RPMI7951 (cell line): Measurements from ENCODE around the gene LIPA. TPM values are rescaled to one million over a fixed set of nuclear protein-coding genes. Genes with fewer than 3 reads are reported as not detected.

Experiments used
- DNase-seq: peaks from one replicate; pipeline ENCODE4 v3.0.0-alpha.2; 2012; ENCODE audit warnings: low read depth
- total RNA-seq: library from RNA; depleted of rRNA; stranded (reverse); fragments of >200 nt; shearing (Covaris generic); gene quantifications from 2 replicates; pipeline ENCODE4 v1.2.3, GENCODE V29; 2014

The LIPA gene
- total RNA-seq, 1 experiment from 2014 or later, result 74.7 TPM

GRCh38 chr10:89240519-89240918, 11.1 kb downstream of the LIPA start:
- no peak for DNase-seq

DNA sequence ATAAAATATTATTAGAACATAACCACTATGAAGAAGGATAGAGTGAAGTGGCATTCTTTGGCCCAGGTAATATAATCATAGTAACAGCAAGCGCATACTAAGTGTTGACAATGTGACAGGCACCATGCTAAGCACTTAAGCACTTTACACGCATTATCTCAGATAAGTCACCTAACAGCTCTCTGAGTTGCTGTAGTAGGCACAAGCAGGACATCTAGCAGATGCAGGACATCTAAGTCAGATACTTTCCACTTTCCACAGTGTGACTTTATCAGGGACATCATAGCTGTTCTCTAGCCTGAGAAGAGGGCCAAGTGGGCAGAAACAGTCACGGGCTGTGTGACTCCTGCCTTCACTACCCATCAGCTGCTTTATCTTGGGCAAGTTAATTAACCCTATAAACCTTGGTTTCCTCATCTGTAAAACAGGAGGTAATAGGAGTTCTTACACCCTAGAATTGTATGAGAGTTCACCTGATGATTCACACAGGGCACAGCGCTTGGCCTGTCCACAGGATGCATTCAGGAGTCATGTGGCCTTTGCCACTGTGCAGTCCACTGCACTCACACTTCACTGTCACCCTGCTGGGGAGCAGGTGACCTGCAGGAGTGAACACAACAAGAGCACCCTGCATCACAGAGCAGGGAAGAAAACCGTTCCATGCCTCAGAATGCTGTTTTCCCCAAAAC, 12.5 kb downstream of the LIPA start:
- DNase-seq, result no peak

- no peak for DNase-seq
Observed at GRCh38 chr10:89237849-89238248, 13.7 kb downstream of the LIPA start.

DNA sequence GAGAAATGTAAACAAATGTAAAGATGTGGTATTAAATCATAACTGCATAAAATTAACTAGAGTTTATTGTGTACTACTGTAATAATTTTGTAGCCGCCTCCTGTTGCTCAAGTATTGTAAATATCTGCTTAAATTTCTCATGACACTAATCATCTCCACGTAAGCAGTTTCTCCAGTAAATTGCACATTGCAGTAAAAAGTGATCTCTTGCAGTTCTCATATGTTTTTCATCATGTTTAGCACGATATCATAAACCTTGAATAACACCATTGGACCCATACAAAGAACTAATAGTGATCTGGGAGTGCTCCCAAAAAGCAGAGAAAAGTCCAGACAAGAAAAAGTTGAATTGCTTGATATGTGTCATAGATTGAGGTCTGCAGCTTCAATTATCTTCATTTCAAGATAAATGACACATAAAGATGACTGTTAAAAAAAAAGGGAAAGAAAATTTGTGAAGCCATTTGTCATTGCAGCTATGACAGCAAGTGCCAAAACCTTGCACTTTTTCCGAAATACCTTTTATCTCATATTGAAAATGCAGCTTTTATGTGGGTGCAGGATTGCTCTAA, 15.3 kb downstream of the LIPA start:
- DNase-seq, result no peak

GRCh38 chr10:89235073-89235798, 16.3 kb downstream of the LIPA start:
- DNase-seq, result no peak

DNA sequence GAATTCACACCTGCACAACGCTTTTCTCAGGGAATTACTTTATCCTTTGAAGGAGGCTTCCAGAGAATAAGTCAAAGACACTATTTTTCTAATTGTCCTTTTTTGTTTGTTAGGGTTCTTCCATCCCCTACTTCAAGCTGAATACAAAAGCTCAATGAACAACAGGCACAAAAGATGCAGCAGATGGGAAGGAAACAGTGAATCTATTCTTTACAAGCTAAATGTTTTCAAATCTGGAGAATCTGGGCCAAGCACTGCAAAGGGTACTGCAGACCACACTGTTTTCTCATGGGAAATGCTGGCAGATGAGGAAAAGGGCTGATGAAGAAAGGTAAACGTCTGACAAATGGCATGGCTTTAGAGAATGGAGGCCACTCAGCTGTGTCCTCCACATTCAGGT, 18.5 kb downstream of the LIPA start:
- no peak for DNase-seq

DNA sequence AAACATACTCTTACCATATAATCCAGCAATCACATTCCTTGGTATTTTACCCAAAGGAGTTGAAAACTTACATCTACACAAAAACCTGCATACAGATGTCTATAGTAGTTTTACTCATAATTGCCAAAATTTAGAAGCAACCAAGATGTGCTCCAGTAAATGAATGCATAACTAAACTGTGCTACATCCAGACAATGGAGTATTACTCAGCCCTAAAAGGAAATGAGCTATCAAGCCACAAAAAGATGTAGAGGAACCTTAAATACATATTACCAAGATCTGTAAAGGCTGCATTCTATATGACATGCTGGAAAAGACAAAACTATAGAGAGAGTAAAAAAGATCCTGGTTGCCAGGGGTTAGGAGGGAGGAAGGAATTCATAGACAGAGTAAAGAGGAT, 22.6 kb downstream of the LIPA start:
- no peak for DNase-seq

DNA sequence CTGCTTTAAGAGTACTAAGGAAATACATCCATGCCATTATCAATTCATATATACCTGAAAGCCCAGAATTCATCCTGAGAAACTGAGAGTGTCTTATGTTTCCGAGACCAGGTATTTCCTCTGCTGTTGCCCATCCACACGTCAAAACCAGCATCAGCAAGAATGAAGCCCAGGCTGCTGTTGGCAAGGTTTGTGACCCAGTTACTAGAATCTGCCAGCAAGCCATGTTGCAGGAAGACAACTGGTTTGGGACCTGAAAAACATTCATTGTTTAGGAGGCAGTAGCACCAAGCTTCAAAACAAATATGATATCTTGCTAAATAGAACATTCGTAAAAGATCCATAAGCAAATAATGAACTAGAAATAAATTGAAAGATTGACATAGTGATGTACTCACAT, 23.4 kb downstream of the LIPA start:
- DNase-seq, result no peak

- DNase-seq, result no peak
Observed at GRCh38 chr10:89226891-89227290, 24.7 kb downstream of the LIPA start.

DNA sequence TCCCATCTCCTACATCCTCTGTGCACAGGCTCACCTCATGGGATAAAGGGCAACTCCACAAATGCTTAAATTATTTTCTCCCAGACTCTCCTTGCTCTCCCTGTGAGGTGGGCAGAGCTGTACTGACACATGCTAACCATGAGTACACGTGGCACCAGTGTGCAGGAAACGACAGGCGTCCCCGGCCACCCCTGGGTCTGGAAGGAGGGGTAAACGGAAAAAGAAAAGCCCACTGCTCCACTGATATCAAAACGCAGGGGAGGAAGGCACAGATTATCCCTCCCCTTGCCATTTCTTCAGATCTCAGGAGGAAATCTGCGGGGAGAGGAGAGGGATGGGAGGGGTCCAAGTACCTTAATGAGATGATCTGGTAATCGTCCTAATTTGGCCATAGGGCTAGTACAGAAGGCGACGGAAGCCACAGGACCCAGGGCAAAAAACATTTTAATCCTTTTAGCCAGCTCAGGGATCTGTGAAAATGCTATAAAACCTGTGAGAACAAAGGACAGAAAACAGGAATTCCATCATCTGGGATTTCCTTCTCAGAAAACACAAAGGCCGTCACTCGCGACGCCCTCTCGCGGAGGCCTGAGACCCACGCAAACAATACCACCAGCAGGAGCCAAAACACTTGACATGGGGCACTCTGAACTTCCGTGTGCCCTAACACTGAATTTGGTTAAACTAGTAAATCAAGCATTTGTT, 26.7 kb downstream of the LIPA start:
- DNase-seq, result peak; percentile 10

DNA sequence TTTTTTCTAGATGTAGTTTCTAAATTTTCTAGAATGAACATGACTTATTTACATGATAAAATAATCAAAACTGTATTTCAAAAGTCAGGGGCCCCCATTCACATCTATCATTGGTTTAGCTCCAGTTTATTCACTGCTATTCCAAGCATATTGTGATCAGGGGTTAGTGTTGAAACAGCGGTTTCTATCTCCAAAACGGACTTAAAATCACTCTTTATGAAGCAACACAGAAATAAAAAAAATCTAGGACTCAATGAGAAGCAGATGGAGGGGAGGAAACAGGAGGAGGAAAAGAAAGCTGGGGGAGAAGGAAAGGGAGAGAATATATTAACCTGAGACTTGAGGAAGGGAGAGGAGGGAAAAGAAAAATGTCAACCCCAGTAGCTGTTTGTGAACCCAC, 29.7 kb downstream of the LIPA start:
- DNase-seq, result no peak

DNA sequence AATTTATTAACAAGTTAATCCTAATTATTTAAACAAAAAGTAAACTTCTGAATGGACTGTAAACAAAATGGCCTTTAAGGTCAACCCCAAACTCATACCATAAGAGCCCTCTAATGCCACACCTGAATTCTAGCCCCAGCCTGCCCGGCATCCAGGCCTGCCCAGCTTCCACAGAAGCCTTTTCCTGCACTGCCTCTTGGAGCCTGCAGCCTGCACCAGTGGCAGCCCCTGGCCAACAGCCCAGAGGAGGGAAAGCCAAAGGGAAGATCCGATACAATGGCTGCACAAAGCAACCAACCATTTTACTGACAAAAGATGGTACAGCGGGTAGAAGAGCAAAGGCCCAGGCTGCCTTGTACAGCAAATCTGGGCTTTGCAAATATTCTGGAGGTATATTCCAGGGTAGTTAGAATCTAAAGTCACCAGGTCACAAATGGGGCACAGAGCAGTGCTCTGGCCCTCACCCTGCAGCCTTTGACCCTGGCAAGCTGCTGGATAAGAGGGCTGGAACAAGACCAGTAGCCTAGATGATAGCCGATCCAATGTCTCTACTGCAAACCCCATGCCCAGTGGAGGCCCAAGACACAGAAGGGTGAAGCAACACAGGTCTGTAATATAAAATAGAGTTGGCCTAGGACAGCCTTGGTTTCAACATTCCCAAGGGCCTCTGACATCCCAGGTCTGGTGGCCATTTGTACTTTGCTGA, 31.9 kb downstream of the LIPA start:
- no peak for DNase-seq

DNA sequence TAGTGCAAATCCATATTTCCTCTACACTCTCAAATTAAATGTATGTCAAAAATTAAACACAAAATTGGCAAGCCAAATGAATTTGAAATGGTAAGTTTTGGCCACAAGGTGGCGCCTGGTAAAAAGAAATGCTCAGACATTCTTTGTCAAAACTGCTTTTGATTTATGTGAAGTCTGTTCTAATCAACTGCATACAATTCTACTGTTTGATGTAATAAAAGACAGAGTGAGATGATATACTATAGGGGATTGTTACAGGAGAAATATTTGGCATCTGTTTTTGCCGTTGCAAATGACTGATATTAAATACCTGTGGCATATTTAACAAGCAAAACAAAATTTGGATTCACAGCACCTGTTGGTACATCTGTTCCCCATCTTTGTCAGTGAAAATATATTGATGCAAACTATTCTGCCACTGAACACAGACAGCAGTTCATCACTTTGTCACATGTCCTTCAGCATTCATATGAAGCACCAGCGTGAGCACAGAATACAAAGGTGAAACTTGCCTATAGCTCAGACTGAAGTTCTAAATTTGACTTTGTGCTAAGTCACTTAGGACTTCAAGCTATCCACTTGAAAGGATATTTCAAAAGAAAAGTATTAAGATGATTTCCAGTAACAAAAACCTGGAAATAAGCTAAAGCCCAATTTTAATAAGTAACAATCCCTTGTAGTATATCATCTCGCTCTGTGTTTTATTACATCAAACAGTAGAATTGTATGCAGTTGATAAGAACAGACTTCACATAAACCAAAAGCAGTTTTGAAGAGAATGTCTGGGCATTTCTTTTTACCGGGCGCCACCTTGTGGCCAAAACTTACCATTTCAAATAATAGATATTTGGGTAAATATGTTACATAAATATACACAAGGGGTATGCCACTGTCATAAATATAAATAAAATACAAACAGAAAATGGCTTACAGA, 34.3 kb downstream of the LIPA start:
- peak; percentile 50 for DNase-seq

- DNase-seq, result no peak
Observed at GRCh38 chr10:89216056-89216455, 35.5 kb downstream of the LIPA start.

DNA sequence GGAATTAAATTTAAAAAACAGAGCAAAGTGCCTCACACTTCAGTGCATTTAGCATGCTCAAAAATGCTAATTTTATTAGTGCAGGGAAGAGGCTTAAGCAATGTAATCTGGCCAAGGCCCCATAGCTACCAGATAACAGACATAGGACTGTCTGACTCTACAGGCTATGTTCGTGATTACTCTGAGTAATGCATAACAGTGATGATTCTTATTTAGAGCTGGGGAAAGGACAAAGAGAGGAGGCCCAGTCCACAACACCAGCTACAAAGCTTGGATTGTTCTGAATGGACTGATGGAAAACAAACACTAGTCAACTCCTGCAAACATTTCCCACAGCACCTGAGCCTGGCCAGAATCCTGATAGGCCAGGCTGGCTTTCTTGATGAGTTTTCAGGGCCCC, 36.1 kb downstream of the LIPA start:
- DNase-seq, result peak; percentile 16

- no peak for DNase-seq
Observed at GRCh38 chr10:89214566-89215165, 36.9 kb downstream of the LIPA start.

DNA sequence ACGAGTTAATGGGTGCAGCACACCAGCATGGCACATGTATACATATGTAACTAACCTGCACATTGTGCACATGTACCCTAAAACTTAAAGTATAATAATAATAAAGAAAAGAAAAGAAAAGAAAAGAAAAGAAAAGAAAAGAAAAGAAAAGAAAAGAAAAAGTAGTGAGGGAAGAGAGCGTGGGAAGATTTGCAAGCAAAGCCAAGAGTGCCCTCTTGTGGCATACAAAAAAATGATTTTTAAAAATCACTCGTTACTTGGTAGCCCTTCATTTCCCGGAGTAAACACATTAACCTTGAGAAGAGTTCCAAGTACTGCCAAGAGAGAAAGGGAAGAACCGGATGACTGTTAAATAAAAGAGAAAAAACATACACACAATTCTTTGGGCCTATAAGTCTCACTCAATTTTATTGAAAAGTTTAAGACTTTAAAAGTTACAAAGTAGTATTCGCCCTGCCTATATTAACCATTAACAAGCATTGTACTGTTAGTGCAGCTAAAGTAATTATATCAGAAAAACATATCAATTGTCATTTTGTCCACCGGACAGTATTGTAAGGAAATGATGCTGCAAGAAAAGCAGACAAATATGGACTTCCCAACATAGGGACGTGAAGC, 38.3 kb downstream of the LIPA start:
- DNase-seq, result peak; percentile 32

- DNase-seq, result no peak
Observed at GRCh38 chr10:89210794-89211425, 40.7 kb downstream of the LIPA start.

- DNase-seq, result no peak
Observed at GRCh38 chr10:89209718-89210117, 41.9 kb downstream of the LIPA start.
